ENCODE results near the gene CD274. TPM values are rescaled to one million over a fixed set of nuclear protein-coding genes. Genes with fewer than 3 reads are reported as not detected.
"Not testable (repeated sequence)": the region's sequence is repeated elsewhere in the genome, so short reads cannot be mapped to it uniquely, and the experiment has no call there.

The CD274 gene
- total and polyA plus RNA-seq, 5 donors from 2014 or later = 0.72 to 7.0 (median 1.6) TPM

DNA sequence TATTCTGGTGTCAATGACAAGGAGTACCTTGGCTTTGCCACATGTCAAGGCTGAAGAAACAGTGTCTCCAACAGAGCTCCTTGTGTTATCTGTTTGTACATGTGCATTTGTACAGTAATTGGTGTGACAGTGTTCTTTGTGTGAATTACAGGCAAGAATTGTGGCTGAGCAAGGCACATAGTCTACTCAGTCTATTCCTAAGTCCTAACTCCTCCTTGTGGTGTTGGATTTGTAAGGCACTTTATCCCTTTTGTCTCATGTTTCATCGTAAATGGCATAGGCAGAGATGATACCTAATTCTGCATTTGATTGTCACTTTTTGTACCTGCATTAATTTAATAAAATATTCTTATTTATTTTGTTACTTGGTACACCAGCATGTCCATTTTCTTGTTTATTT is 19.8 kb downstream of the CD274 start:
- Mint-ChIP-seq H3K27me3 (no peaks in the 10 kb centered on the region), H3K9me3 (peaks cover 0 to 3% (median 0%) of the 10 kb centered on the region in 7 donors), H3K27ac (no peak overlapping the region), H3K4me1 (peaks cover 0 to 3% (median 1%) of the 10 kb centered on the region in 4 donors), H3K4me3 (no peak overlapping the region), H3K36me3 (peaks cover 27% of the 10 kb centered on the region)
- Histone ChIP-seq H3K27me3 (ENCODE audit: control insufficient read depth, insufficient read depth, low read length) (no peaks in the 10 kb centered on the region), H3K4me1 (ENCODE audit: control insufficient read depth, insufficient read depth, low read length, poor library complexity, severe bottlenecking) (no peaks in the 10 kb centered on the region), H3K27ac (ENCODE audit: insufficient read depth, low read length, poor library complexity, severe bottlenecking) (no peak overlapping the region), H3K9me3 (ENCODE audit: control insufficient read depth in 2 of 2, low read length in 2 of 2) (no peaks in the 10 kb centered on the region), H3K4me3 (ENCODE audit: low read depth, low read length) (no peak overlapping the region), H3K36me3 (ENCODE audit: control insufficient read depth, insufficient read depth, low read length) (peaks cover 13% of the 10 kb centered on the region)
- DNase-seq = no peak
- ATAC-seq (ENCODE audit: low read depth in 2 of 2) = no peak

- Mint-ChIP-seq H3K4me1 (no peaks in the 10 kb centered on the region), H3K9me3 (peaks cover 0 to 3% (median 0%) of the 10 kb centered on the region in 7 donors), H3K4me3 (no peak overlapping the region), H3K27me3 (no peaks in the 10 kb centered on the region), H3K36me3 (peaks cover 21% of the 10 kb centered on the region), H3K27ac (no peak overlapping the region)
- H3K36me3 ChIP-seq (ENCODE audit: control insufficient read depth, insufficient read depth, low read length) = peaks cover 9% of the 10 kb centered on the region
- DNase-seq = no peak
- H3K4me3 ChIP-seq (ENCODE audit: low read depth, low read length) = no peak overlapping the region
- no peaks in the 10 kb centered on the region for H3K9me3 ChIP-seq (ENCODE audit: control insufficient read depth in 2 of 2, low read length in 2 of 2)
- H3K4me1 ChIP-seq (ENCODE audit: control insufficient read depth, insufficient read depth, low read length, poor library complexity, severe bottlenecking) = no peaks in the 10 kb centered on the region
- no peaks in the 10 kb centered on the region for H3K27me3 ChIP-seq (ENCODE audit: control insufficient read depth, insufficient read depth, low read length)
- no peak for ATAC-seq (ENCODE audit: low read depth in 2 of 2)
- no peak overlapping the region for H3K27ac ChIP-seq (ENCODE audit: insufficient read depth, low read length, poor library complexity, severe bottlenecking)
These were observed 20.5 kb downstream of the CD274 start for GRCh38 chr9:5470816-5471215.

DNA sequence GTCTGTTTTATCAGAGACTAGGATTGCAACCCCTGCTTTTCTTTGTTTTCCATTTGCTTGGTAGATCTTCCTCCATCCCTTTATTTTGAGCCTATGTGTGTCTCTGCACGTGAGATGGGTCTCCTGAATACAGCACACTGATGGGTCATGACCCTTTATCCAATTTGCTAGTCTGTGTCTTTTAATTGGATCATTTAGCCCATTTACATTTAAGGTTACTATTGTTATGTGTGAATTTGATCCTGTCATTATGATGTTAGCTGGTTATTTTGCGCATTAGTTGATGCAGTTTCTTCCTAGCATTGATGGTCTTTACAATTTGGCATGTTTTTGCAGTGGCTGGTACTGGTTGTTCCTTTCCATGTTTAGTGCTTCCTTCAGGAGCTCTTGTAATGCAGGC is 25.3 kb downstream of the CD274 start:
- DNase-seq; H3K27ac Mint-ChIP-seq; H3K9me3 Mint-ChIP-seq; H3K36me3 Mint-ChIP-seq; H3K36me3 ChIP-seq (ENCODE audit: control insufficient read depth, insufficient read depth, low read length); ATAC-seq (ENCODE audit: low read depth in 2 of 2); H3K27me3 Mint-ChIP-seq; H3K4me1 Mint-ChIP-seq; H3K9me3 ChIP-seq (ENCODE audit: control insufficient read depth in 2 of 2, low read length in 2 of 2); H3K4me1 ChIP-seq (ENCODE audit: control insufficient read depth, insufficient read depth, low read length, poor library complexity, severe bottlenecking); H3K27ac ChIP-seq (ENCODE audit: insufficient read depth, low read length, poor library complexity, severe bottlenecking); H3K4me3 ChIP-seq (ENCODE audit: low read depth, low read length); H3K27me3 ChIP-seq (ENCODE audit: control insufficient read depth, insufficient read depth, low read length); H3K4me3 Mint-ChIP-seq: not testable (repeated sequence)

GRCh38 chr9:5478206-5478605 is 27.9 kb downstream of the CD274 start:
- H3K4me3 ChIP-seq (ENCODE audit: low read depth, low read length) = no peak overlapping the region
- H3K4me1 ChIP-seq (ENCODE audit: control insufficient read depth, insufficient read depth, low read length, poor library complexity, severe bottlenecking) = no peaks in the 10 kb centered on the region
- H3K27me3 Mint-ChIP-seq = no peaks in the 10 kb centered on the region
- no peak overlapping the region for H3K27ac Mint-ChIP-seq
- no peaks in the 10 kb centered on the region for H3K9me3 ChIP-seq (ENCODE audit: control insufficient read depth in 2 of 2, low read length in 2 of 2)
- no peak for ATAC-seq (ENCODE audit: low read depth in 2 of 2)
- no peaks in the 10 kb centered on the region for H3K36me3 ChIP-seq (ENCODE audit: control insufficient read depth, insufficient read depth, low read length)
- peaks cover 0 to 9% (median 2%) of the 10 kb centered on the region in 4 donors for H3K4me1 Mint-ChIP-seq
- DNase-seq = no peak
- H3K4me3 Mint-ChIP-seq = no peak overlapping the region
- H3K36me3 Mint-ChIP-seq = peaks cover 6% of the 10 kb centered on the region
- H3K27me3 ChIP-seq (ENCODE audit: control insufficient read depth, insufficient read depth, low read length) = no peaks in the 10 kb centered on the region
- H3K27ac ChIP-seq (ENCODE audit: insufficient read depth, low read length, poor library complexity, severe bottlenecking) = no peak overlapping the region
- peaks cover 0 to 8% (median 0%) of the 10 kb centered on the region in 7 donors for H3K9me3 Mint-ChIP-seq

GRCh38 chr9:5479994-5480694 is 29.8 kb downstream of the CD274 start:
- H3K9me3 ChIP-seq (ENCODE audit: control insufficient read depth in 2 of 2, low read length in 2 of 2) = no peaks in the 10 kb centered on the region
- DNase-seq (no peak), ATAC-seq (ENCODE audit: low read depth in 2 of 2) (no peak)
- H3K36me3 ChIP-seq (ENCODE audit: control insufficient read depth, insufficient read depth, low read length) = no peaks in the 10 kb centered on the region
- no peak overlapping the region for H3K4me3 ChIP-seq (ENCODE audit: low read depth, low read length)
- no peak overlapping the region for H3K4me3 Mint-ChIP-seq
- H3K27ac Mint-ChIP-seq = peak overlapping the region in 1 of 3 donors; percentile 78
- H3K4me1 ChIP-seq (ENCODE audit: control insufficient read depth, insufficient read depth, low read length, poor library complexity, severe bottlenecking) = no peaks in the 10 kb centered on the region
- H3K4me1 Mint-ChIP-seq = peaks cover 0 to 9% (median 2%) of the 10 kb centered on the region in 4 donors
- no peak overlapping the region for H3K27ac ChIP-seq (ENCODE audit: insufficient read depth, low read length, poor library complexity, severe bottlenecking)
- H3K36me3 Mint-ChIP-seq = peaks cover 6% of the 10 kb centered on the region
- peaks cover 0 to 7% (median 0%) of the 10 kb centered on the region in 7 donors for H3K9me3 Mint-ChIP-seq
- H3K27me3 Mint-ChIP-seq = no peaks in the 10 kb centered on the region
- H3K27me3 ChIP-seq (ENCODE audit: control insufficient read depth, insufficient read depth, low read length) = no peaks in the 10 kb centered on the region

DNA sequence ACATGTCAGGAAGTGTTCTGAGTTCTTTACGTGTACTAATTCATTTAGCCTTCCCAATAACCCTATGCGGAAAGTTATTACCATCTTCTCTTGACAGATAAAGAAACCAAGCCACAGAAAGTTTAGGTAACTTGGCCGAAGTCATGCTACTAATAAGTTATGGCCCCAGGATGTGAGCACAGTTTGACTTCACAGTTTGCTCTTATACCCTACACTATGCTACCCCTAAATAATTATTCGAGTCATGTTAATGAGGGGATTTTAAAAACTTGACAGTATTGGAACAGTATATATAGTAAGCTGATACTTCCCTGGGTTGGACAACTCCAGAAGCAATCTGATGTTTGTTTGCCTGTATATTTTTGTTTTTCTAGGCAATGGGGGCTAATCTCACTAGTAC is 30.6 kb downstream of the CD274 start:
- Histone ChIP-seq H3K36me3 (ENCODE audit: control insufficient read depth, insufficient read depth, low read length) (no peaks in the 10 kb centered on the region), H3K9me3 (ENCODE audit: control insufficient read depth in 2 of 2, low read length in 2 of 2) (no peaks in the 10 kb centered on the region), H3K27ac (ENCODE audit: insufficient read depth, low read length, poor library complexity, severe bottlenecking) (no peak overlapping the region), H3K4me3 (ENCODE audit: low read depth, low read length) (no peak overlapping the region), H3K4me1 (ENCODE audit: control insufficient read depth, insufficient read depth, low read length, poor library complexity, severe bottlenecking) (no peaks in the 10 kb centered on the region), H3K27me3 (ENCODE audit: control insufficient read depth, insufficient read depth, low read length) (no peaks in the 10 kb centered on the region)
- H3K27me3 Mint-ChIP-seq = no peaks in the 10 kb centered on the region
- peaks cover 0 to 9% (median 2%) of the 10 kb centered on the region in 4 donors for H3K4me1 Mint-ChIP-seq
- DNase-seq = no peak
- H3K36me3 Mint-ChIP-seq = peaks cover 6% of the 10 kb centered on the region
- H3K4me3 Mint-ChIP-seq = no peak overlapping the region
- ATAC-seq (ENCODE audit: low read depth in 2 of 2) = no peak
- H3K9me3 Mint-ChIP-seq = peaks cover 0 to 4% (median 0%) of the 10 kb centered on the region in 7 donors
- no peak overlapping the region for H3K27ac Mint-ChIP-seq

GRCh38 chr9:5481322-5482040 is 31.1 kb downstream of the CD274 start:
- Histone ChIP-seq H3K4me1 (ENCODE audit: control insufficient read depth, insufficient read depth, low read length, poor library complexity, severe bottlenecking) (no peaks in the 10 kb centered on the region), H3K9me3 (ENCODE audit: control insufficient read depth in 2 of 2, low read length in 2 of 2) (no peaks in the 10 kb centered on the region), H3K4me3 (ENCODE audit: low read depth, low read length) (no peak overlapping the region), H3K27me3 (ENCODE audit: control insufficient read depth, insufficient read depth, low read length) (no peaks in the 10 kb centered on the region), H3K27ac (ENCODE audit: insufficient read depth, low read length, poor library complexity, severe bottlenecking) (no peak overlapping the region), H3K36me3 (ENCODE audit: control insufficient read depth, insufficient read depth, low read length) (no peaks in the 10 kb centered on the region)
- DNase-seq (no peak), ATAC-seq (ENCODE audit: low read depth in 2 of 2) (no peak)
- Mint-ChIP-seq H3K9me3 (peaks cover 0 to 2% (median 0%) of the 10 kb centered on the region in 7 donors), H3K27me3 (no peaks in the 10 kb centered on the region), H3K36me3 (peaks cover 1% of the 10 kb centered on the region), H3K4me3 (no peak overlapping the region), H3K4me1 (peaks cover 0 to 9% (median 2%) of the 10 kb centered on the region in 4 donors), H3K27ac (no peak overlapping the region)
